Spleen (tissue), 7 donors: ENCODE data around the gene ZNF236.

ENCODE experiments used
- POLR2A ChIP-seq, 3 donors: fragments of 450-650 bp; IDR thresholded peaks; one replicate each; pipeline ENCODE4 v1.5.1; 2017; ENCODE audit warnings: antibody characterized with exemption in 3 of 3, mild to moderate bottlenecking in 1 of 3
- TF ChIP-seq, protein P1 (sequence below), 11 experiments: fragments of 200-600 bp in 7 of 11; fragments of 450-650 bp in 4 of 11; sonication (generic) in 4 of 11; IDR thresholded peaks in 8 of 11; conservative IDR thresholded peaks in 3 of 11; 1 replicate in 7 of 11; 2 replicates in 4 of 11; pipeline versions ENCODE4 v1.4.0 to v1.8.0; 2016 to 2021; ENCODE audit warnings: antibody characterized with exemption in 11 of 11, inconsistent platforms in 4 of 11, mild to moderate bottlenecking in 1 of 11
- donor health status: DM: no; HTN: no; CAD: no; lungs with moderate emphysema.
- donor health status: DM: no; HTN: no; CAD: no.
- donor health status: DM: no; HTN: no; CAD: no.

DNA sequence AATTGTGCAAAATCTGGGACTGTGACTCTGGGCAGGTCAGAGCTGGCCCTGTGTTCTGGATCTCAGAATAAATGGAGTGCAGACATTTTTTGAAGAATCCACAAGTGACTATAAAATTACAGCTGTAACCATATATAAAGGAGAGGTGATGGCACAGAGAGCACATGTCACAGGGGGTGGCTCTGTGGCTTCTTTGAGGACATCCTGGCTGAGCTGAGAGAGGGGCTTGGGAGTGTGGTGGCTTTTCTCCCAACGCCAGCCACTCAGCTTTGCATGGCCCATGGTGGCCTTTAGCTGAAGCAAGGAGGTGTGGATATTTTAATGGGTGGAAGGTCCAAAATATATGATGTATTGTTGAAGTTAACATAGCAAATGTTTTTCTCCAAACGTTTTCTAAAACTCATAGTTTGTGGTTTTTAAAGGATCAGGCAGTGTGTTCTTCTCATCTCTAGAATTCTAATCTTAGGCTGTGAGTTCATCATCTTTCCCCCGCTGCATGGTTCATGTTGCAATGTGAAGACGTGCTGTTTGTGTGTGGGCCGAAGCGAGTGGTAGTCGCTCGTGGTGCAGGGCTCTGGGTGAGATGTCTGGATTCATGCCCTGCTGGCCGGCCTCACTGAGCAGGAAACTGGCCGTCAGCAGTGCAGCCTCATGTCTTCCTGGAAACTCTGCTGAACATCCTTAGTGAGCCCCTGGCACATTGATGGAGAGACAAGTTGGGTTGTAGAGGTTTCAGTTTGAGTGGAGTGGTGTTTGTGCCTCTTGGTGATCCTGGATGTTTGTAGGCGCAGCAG, 109.9 kb downstream of the ZNF236 start:
- TF ChIP-seq, protein P1, sequence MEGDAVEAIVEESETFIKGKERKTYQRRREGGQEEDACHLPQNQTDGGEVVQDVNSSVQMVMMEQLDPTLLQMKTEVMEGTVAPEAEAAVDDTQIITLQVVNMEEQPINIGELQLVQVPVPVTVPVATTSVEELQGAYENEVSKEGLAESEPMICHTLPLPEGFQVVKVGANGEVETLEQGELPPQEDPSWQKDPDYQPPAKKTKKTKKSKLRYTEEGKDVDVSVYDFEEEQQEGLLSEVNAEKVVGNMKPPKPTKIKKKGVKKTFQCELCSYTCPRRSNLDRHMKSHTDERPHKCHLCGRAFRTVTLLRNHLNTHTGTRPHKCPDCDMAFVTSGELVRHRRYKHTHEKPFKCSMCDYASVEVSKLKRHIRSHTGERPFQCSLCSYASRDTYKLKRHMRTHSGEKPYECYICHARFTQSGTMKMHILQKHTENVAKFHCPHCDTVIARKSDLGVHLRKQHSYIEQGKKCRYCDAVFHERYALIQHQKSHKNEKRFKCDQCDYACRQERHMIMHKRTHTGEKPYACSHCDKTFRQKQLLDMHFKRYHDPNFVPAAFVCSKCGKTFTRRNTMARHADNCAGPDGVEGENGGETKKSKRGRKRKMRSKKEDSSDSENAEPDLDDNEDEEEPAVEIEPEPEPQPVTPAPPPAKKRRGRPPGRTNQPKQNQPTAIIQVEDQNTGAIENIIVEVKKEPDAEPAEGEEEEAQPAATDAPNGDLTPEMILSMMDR (IDR thresholded peaks at IDR 0.05 in 8 of 11, conservative IDR thresholded peaks at IDR 0.05 in 3 of 11), result no peak
- no peak for TF ChIP-seq POLR2A (IDR thresholded peaks at IDR 0.05)
